Right cardiac atrium (tissue), 5 donors: Measurements from ENCODE around the gene DENND1A. TPM values are rescaled to one million over a fixed set of nuclear protein-coding genes. Genes with fewer than 3 reads are reported as not detected.

ENCODE experiments used
- ATAC-seq, 2 donors: fragments of 200-7000 bp; cut with Tn5 transposase; one replicate each; pipeline versions ENCODE4 v1.8.0 to v1.9.1; 2020; ENCODE audit warnings: moderate library complexity in 2 of 2, mild to moderate bottlenecking in 1 of 2
- DNase-seq, 3 donors: peaks; one replicate each; pipeline ENCODE4 v3.0.0-alpha.2; 2020
- H3K27ac ChIP-seq: one replicate; pipeline ENCODE4 v1.5.1; 2013; ENCODE audit warnings: mild to moderate bottlenecking, low read length, control low read depth, moderate library complexity
- H3K27me3 ChIP-seq: one replicate; pipeline ENCODE4 v1.6.1; 2013; ENCODE audit not compliant: control insufficient read depth, insufficient read depth
- H3K4me1 ChIP-seq: one replicate; pipeline ENCODE4 v1.6.1; 2013; ENCODE audit warnings: low read length; ENCODE audit not compliant: control insufficient read depth, insufficient read depth
- H3K4me3 ChIP-seq: one replicate; pipeline ENCODE4 v1.5.1; 2013; ENCODE audit warnings: low read length, control low read depth
- H3K9me3 ChIP-seq: one replicate; pipeline ENCODE4 v1.6.1; 2013; ENCODE audit warnings: low read length; ENCODE audit not compliant: control insufficient read depth
- WGBS: extraction: QIAGEN DNeasy Blood & Tissue Kit; methylation state at CpG from one replicate; pipeline ENCODE4 v1.1.7; 2013; 5-methylcytosine and 5-hydroxymethylcytosine counted together
- intact Hi-C, 4 donors: fragments of 100-400 bp; cut with DNase I; formaldehyde crosslinking; loops; one replicate each; pipeline versions ENCODE4 v1.11.0 to v1.14.0; 2022 to 2023
- polyA plus RNA-seq: library from polyadenylated mRNA; stranded (reverse); fragments of 200-250 nt; gene quantifications from one replicate; pipeline ENCODE4 v1.2.3, GENCODE V29; 2013
- total RNA-seq, 4 donors: library from RNA; stranded (reverse); fragmentation: NEBNext Ultra II Directional; extraction: Animal tissue kit (Norgen Biotek cat#: 25700); gene quantifications; one replicate each; pipeline ENCODE4 v1.2.1, GENCODE V29; 2021
- donor health status: healthy with polysubstance abuse.
- donor health status: DM: no; HTN: yes; CAD: no.
- donor health status: DM: no; HTN: no; CAD: no.
- donor health status: DM: no; HTN: yes; CAD: no; lungs with severe emphysema.
- donor health status: DM: yes; HTN: yes; CAD: no.

The DENND1A gene
- total and polyA plus RNA-seq, 5 donors: 11.4 to 19.3 (median 17.4) TPM

DNA sequence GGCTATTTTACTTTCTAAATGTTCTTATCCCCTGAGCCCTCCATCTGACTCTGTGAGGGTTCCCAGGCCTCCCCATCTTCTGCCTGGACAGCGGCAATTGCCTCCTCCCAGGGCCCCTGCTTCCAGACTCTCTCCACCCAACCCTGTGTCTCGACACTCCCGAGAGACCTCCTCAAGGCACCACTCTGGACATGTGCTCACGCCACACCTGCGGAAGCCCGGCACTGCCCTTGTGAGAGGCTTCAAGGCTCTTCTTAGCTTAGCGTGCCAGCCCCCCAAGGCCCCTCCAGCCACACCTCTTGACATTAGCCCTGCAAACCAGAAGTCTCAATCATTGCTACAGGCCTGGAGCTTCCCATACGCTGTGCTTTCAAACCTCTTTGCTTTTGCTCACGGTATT is 449.8 kb downstream of the DENND1A start:
- H3K9me3 ChIP-seq: no peaks in the 10 kb centered on the region
- peaks cover 2% of the 10 kb centered on the region for H3K4me1 ChIP-seq
- DNase-seq: no peak
- ATAC-seq: no peak
- no peaks in the 10 kb centered on the region for H3K27me3 ChIP-seq
- no peak overlapping the region for H3K4me3 ChIP-seq
- H3K27ac ChIP-seq: no peak overlapping the region
- intact Hi-C loops: no loop called here
- 95% methylated on average over 9 of the region's 9 CpGs for WGBS

DNA sequence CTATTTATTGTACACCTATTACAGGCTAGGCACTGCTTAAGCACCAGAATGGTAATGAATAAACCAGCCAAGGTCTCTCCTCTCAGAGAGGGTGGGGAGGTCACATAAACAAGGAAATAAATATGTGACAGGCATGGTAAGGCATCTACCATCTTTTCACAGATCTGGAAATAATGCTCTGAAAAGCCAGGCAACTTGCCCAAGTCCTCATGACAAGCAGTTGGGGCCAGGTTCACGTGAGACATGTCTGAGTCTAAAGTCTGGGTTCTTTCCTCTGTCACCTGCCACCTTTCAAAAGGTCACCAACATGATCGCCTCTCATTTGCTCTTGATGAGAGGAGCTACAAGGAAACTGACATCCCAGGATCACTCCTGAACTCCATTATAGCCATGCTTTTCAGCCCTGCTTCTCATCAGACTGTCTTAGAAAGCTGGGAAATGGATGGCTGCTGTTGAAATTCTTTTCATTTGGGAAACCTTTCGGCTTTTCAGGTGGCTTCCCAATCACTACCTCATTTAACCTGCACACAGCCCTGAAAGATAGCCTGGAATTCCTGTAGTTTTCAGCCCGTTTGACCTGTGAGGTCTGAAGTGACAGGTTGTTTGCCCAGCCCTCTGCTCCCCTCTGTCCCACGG is 450.8 kb downstream of the DENND1A start:
- Histone ChIP-seq H3K4me1 (peaks cover 2% of the 10 kb centered on the region), H3K9me3 (no peaks in the 10 kb centered on the region), H3K27ac (no peak overlapping the region), H3K27me3 (no peaks in the 10 kb centered on the region), H3K4me3 (no peak overlapping the region)
- ATAC-seq: no peak
- intact Hi-C loops: no loop called here
- DNase-seq: no peak
- 71% methylated on average over 5 of the region's 5 CpGs for WGBS

DNA sequence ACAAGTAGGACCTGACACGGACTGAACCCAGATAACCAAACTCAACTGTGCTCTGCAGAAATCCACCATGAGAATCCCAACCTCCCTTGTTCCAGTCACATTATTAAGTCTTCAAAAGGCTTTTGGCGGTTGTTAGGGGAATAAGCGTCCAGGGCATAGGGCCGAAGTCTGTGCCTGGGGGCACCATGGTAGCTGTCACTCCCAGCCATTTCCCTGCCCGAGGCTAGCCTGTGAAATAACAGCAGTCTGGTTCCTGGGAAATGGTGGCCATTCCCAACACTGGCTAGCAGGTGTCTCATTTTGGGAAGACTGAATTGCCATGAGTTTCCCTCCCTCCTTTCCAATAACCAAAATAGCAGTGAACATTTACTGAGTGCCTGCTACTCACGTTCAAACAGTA is 451.8 kb downstream of the DENND1A start:
- ATAC-seq (no peak), DNase-seq (no peak)
- Histone ChIP-seq H3K9me3 (no peaks in the 10 kb centered on the region), H3K4me3 (no peak overlapping the region), H3K4me1 (peaks cover 6% of the 10 kb centered on the region), H3K27me3 (no peaks in the 10 kb centered on the region), H3K27ac (no peak overlapping the region)
- intact Hi-C loops: no loop called here
- WGBS: 94% methylated on average over 6 of the region's 6 CpGs

DNA sequence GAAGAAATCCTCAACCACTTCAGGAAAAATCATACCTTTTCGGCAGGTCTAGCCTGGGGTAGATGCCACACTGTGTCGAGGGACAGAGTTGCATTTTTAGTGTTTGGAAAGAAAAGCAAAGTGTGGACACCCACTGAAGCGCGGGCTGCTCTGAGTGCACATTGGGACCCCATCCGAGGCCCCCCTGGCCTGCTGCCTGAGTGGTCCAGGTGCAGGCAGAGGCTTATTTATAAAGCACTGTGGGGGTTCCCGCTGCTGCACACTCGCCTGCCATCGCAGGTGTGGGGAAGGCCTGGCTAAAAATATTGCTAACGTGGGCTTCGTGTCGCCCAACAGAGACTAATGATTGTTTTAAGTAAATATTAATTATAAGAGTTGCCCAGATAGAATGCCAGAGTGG is 454.5 kb downstream of the DENND1A start:
- Histone ChIP-seq H3K4me1 (peaks cover 6% of the 10 kb centered on the region), H3K27me3 (no peaks in the 10 kb centered on the region), H3K4me3 (no peak overlapping the region), H3K9me3 (no peaks in the 10 kb centered on the region), H3K27ac (no peak overlapping the region)
- intact Hi-C loops: no loop called here
- no peak for ATAC-seq
- 96% methylated on average over 11 of the region's 11 CpGs for WGBS
- DNase-seq: no peak

DNA sequence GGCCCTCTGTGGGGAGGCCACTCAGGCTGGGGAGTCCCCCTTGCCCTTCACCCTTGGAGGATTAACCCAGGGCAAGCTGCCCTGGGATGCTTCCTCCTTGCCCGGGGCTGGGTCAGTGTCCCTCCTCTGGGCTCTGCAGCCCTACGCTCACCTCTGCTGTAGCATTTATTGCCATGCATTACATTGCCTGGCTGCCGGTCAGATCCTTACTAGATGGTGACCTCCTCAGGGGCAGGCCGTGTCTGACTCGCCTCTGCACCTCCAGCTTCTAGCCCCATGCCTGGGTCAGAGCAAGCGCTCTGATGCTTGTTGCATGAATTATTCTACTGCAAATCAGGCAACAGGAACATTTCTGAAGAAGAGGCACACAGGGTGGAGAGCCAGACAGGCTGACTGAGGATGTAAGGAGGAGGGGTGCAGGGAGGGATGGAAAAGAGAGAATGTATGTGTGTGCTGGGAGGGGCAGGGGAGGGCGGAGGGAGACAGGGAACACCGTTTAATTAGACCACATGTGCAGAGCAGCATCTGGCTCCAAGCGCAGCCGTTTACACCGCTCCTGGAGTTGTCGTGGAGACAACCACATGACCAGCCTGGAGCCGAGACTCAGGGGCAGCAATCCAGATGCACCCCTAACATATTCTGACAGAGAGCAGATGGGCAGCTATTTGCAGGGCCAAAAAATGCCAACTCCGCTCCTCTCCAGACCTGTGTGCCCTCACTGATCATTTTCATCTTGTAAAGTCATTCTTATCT is 456.9 kb downstream of the DENND1A start:
- Histone ChIP-seq H3K4me1 (peaks cover 4% of the 10 kb centered on the region), H3K27me3 (no peaks in the 10 kb centered on the region), H3K4me3 (no peak overlapping the region), H3K27ac (no peak overlapping the region), H3K9me3 (no peaks in the 10 kb centered on the region)
- ATAC-seq (peak in 1 of 2 donors; percentile 25), DNase-seq (no peak)
- 79% methylated on average over 14 of the region's 14 CpGs for WGBS
- intact Hi-C loops: no loop called here

DNA sequence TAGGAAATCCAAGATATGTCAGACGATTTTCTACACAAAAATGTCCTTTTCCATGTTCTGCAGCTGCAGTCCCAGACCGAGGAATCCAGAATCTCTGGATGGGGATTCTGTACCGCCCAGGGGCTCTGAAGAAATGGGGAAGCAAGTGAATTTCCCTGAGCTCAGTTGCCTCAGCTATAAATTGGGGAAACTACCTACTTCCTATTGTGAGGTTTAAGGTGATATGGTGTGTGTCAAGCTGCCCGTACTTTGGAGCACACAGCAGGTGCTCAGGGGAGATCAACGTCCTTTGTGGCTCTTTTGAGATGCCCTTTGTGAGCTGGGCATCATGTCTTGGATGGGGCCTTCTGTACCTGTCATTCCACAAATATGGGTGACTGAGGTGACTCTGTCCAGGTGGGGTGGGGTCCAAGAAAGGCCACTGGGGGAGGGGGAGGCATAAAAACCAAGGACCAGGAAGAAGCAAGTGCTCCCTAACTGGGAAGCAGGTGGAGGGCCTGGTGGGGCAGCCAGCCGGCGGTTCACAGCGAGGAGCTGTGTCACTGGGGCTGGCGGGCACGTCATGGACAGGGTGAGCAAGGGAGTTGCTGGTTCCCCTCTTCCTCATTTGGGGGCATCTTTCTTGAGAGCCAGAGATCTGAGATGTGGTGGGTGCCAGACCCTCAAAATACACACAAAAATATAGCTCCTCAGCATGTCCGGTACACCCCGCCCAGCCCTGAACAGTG is 457.9 kb downstream of the DENND1A start:
- Histone ChIP-seq H3K27ac (no peak overlapping the region), H3K4me1 (peaks cover 4% of the 10 kb centered on the region), H3K9me3 (no peaks in the 10 kb centered on the region), H3K27me3 (no peaks in the 10 kb centered on the region), H3K4me3 (no peak overlapping the region)
- WGBS: 92% methylated on average over 12 of the region's 12 CpGs
- intact Hi-C loops: no loop called here
- ATAC-seq: no peak
- DNase-seq: no peak

DNA sequence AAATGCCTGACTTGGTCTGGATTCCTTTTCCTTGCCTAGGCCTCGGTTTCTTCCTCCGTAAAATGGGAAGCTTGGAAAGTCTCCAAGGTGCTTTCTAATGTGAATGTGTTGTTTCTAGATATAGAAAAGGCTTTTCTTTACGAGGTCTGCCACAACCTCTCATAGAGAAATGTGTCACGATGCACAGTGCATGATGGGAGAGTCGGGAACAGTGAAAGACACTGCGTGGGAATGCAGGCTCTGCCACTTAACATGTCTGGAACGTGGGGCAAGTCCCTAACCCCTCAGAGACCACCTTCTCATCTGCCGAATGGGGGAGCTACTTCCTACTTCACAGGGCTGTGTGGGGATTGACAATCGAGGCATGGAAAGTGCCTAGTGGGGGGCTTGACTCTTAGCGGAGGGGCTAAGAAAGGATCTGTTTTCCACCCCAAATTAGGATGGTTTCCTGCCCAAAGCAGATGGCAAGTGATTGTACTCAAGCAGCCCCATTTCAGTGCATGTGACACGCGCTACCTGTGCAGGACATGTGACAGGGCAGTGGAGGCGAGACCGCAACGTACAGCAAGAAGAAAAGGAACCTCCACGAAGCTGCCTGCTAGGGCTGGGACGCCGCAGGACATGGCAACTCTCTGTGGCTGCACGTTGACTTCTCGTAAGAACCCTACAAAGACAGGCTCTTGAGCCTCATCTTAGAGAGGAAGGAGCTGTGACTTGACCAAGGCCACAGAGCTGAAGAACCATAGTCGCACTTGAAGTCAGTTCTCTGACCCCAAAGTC is 458.7 kb downstream of the DENND1A start:
- H3K4me3 ChIP-seq: no peak overlapping the region
- H3K27ac ChIP-seq: no peak overlapping the region
- ATAC-seq (no peak), DNase-seq (no peak)
- intact Hi-C loops: no loop called here
- no peaks in the 10 kb centered on the region for H3K9me3 ChIP-seq
- H3K4me1 ChIP-seq: peaks cover 4% of the 10 kb centered on the region
- 94% methylated on average over 21 of the region's 21 CpGs for WGBS
- no peaks in the 10 kb centered on the region for H3K27me3 ChIP-seq

DNA sequence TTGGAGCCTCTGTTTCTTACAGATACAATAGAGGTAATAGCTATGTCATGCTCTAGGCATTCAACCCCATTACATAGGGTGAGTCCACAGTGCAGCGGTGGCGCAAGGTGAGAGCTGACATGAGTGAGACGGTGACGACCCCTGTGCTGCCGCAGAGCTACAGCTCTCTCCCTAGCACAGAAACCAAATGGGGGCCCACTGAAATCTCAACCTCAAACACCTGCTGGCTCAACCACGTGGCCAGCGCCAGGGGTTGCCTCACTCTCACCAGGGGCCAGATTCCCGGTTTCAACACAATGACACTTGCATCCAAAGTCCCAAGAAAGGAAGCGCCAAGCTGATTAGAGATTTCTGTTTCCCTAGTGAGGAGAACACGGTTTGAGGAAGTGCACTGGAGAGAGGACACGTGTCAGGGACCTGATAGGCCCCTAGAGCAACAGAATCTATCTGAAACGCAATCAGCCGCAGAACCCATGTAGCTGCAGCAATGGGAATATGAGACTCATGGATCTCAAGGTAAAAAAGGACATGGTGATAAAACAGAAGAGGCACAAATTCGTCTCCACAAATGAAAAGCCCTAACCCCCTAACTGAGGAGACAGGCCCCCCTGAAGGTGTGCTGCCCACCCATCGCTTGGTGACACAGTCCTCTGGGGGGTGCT is 459.7 kb downstream of the DENND1A start:
- H3K4me1 ChIP-seq: peaks cover 4% of the 10 kb centered on the region
- intact Hi-C loops: no loop called here
- H3K4me3 ChIP-seq: no peak overlapping the region
- H3K27me3 ChIP-seq: no peaks in the 10 kb centered on the region
- no peaks in the 10 kb centered on the region for H3K9me3 ChIP-seq
- H3K27ac ChIP-seq: no peak overlapping the region
- ATAC-seq (peak in 1 of 2 donors; percentile 65), DNase-seq (no peak)
- 71% methylated on average over 15 of the region's 15 CpGs for WGBS

DNA sequence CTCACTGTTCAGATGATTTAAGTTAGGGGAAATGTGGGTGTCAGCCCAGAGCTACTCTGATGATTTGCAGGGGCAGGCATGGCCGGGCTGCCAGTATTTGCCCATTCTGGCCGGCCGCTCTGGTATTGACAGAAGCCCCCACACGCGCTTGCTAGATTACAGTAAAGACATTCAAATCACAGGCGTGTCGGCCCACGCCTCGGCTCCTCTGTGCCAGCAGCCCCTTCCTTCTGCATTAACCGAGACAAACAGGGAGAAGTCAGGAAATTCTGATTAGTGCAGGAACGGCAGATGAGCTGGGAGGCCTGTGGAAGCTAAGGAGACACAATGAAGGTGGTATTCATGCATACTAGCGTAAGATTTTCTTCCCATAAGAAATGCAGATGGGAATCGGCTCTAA is 460.6 kb downstream of the DENND1A start:
- no peak overlapping the region for H3K27ac ChIP-seq
- 88% methylated on average over 13 of the region's 13 CpGs for WGBS
- no peaks in the 10 kb centered on the region for H3K27me3 ChIP-seq
- intact Hi-C loops: no loop called here
- DNase-seq (no peak), ATAC-seq (no peak)
- no peak overlapping the region for H3K4me3 ChIP-seq
- peaks cover 4% of the 10 kb centered on the region for H3K4me1 ChIP-seq
- no peaks in the 10 kb centered on the region for H3K9me3 ChIP-seq

DNA sequence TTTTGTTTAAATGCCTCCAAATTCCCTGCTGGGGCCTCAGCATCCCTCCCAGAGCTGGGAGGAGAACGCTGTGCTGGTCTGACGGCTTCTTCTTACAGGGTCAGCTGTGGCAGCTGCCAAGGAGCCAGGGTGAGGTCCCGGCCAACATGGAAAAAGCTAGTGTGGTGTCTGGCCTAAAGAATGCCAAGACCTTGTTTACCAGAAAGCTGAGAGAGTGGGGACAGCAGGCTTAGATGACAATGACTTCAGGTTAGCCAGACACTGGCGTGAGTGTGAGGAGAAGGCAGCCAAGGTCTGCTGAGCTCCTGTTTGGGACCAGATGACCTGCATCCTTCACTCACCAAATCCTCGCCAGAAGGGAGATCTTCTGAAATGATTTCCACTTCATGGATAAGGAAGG is 461.4 kb downstream of the DENND1A start:
- H3K9me3 ChIP-seq: no peaks in the 10 kb centered on the region
- DNase-seq (no peak), ATAC-seq (no peak)
- H3K4me1 ChIP-seq: peaks cover 3% of the 10 kb centered on the region
- WGBS: 67% methylated on average over 5 of the region's 5 CpGs
- intact Hi-C loops: no loop called here
- no peak overlapping the region for H3K27ac ChIP-seq
- H3K4me3 ChIP-seq: no peak overlapping the region
- H3K27me3 ChIP-seq: no peaks in the 10 kb centered on the region
